ENCODE measurements around the gene COG4.

The COG4 gene

GRCh38 chr16:70570967-70571570 is 47.7 kb upstream of the COG4 start:
- Histone ChIP-seq H2AFZ (ENCODE audit: insufficient read depth, low read length, poor library complexity) (no peak overlapping the region), H4K8ac (ENCODE audit: low read depth, low read length) (no peak overlapping the region), H4K91ac (ENCODE audit: low read depth, low read length) (no peak overlapping the region), H2BK12ac (ENCODE audit: low read length) (no peak overlapping the region), H3K4me2 (ENCODE audit: low read length) (no peak overlapping the region), H2AK5ac (ENCODE audit: low read length) (no peak overlapping the region), H3K18ac (ENCODE audit: low read length) (no peak overlapping the region), H3K4ac (ENCODE audit: low read depth, low read length) (no peak overlapping the region), H3K9me3 (ENCODE audit: insufficient read depth, low read depth, low read length) (no peaks in the 10 kb centered on the region), H3K9ac (ENCODE audit: low read length) (no peak overlapping the region), H2BK5ac (ENCODE audit: low read depth, low read length, poor library complexity) (no peak overlapping the region), H3K79me1 (ENCODE audit: low read length) (no peaks in the 10 kb centered on the region), H3K27me3 (ENCODE audit: insufficient read depth, low read length) (no peaks in the 10 kb centered on the region), H3K79me2 (ENCODE audit: control insufficient read depth, insufficient read depth, low read length, poor library complexity) (no peaks in the 10 kb centered on the region), H3K14ac (ENCODE audit: low read length) (no peak overlapping the region), H3K27ac (ENCODE audit: low read depth, low read length) (no peak overlapping the region), H2BK120ac (ENCODE audit: insufficient read depth, low read length, poor library complexity) (no peak overlapping the region), H3K36me3 (ENCODE audit: control insufficient read depth in 1 of 2, insufficient read depth in 2 of 2, low read length in 2 of 2) (peaks cover 56 to 78% of the 10 kb centered on the region in 2 experiments), H3K4me1 (ENCODE audit: control insufficient read depth in 1 of 2, insufficient read depth in 2 of 2, low read length in 2 of 2) (peaks cover 3 to 4% of the 10 kb centered on the region in 2 experiments), H3K4me3 (ENCODE audit: low read depth, low read length) (no peak overlapping the region), H3K23ac (ENCODE audit: low read length) (no peak overlapping the region), H4K12ac (ENCODE audit: low read depth, low read length) (no peak overlapping the region)
- no CpG with 5 or more reads among the region's 10 CpGs for WGBS (ENCODE audit: extremely low coverage, insufficient coverage, insufficient read length)
- DNase-seq: no peak

- H3K4me1 ChIP-seq (ENCODE audit: control insufficient read depth in 1 of 2, insufficient read depth in 2 of 2, low read length in 2 of 2): peaks cover 3 to 4% of the 10 kb centered on the region in 2 experiments
- H3K36me3 ChIP-seq (ENCODE audit: control insufficient read depth in 1 of 2, insufficient read depth in 2 of 2, low read length in 2 of 2): peaks cover 59 to 82% of the 10 kb centered on the region in 2 experiments
- H2AK5ac ChIP-seq (ENCODE audit: low read length): no peak overlapping the region
- no peaks in the 10 kb centered on the region for H3K9me3 ChIP-seq (ENCODE audit: insufficient read depth, low read depth, low read length)
- no peak overlapping the region for H4K12ac ChIP-seq (ENCODE audit: low read depth, low read length)
- H3K27ac ChIP-seq (ENCODE audit: low read depth, low read length): no peak overlapping the region
- H3K14ac ChIP-seq (ENCODE audit: low read length): no peak overlapping the region
- H3K79me1 ChIP-seq (ENCODE audit: low read length): no peaks in the 10 kb centered on the region
- no peak for DNase-seq
- no CpG with 5 or more reads among the region's 6 CpGs for WGBS (ENCODE audit: extremely low coverage, insufficient coverage, insufficient read length)
- H3K27me3 ChIP-seq (ENCODE audit: insufficient read depth, low read length): no peaks in the 10 kb centered on the region
- H3K4me3 ChIP-seq (ENCODE audit: low read depth, low read length): no peak overlapping the region
- no peaks in the 10 kb centered on the region for H3K79me2 ChIP-seq (ENCODE audit: control insufficient read depth, insufficient read depth, low read length, poor library complexity)
- no peak overlapping the region for H3K18ac ChIP-seq (ENCODE audit: low read length)
- H3K4me2 ChIP-seq (ENCODE audit: low read length): no peak overlapping the region
- H3K4ac ChIP-seq (ENCODE audit: low read depth, low read length): no peak overlapping the region
- H4K91ac ChIP-seq (ENCODE audit: low read depth, low read length): no peak overlapping the region
- H2BK5ac ChIP-seq (ENCODE audit: low read depth, low read length, poor library complexity): no peak overlapping the region
- H2AFZ ChIP-seq (ENCODE audit: insufficient read depth, low read length, poor library complexity): no peak overlapping the region
- no peak overlapping the region for H3K9ac ChIP-seq (ENCODE audit: low read length)
- no peak overlapping the region for H2BK120ac ChIP-seq (ENCODE audit: insufficient read depth, low read length, poor library complexity)
- H2BK12ac ChIP-seq (ENCODE audit: low read length): no peak overlapping the region
- no peak overlapping the region for H4K8ac ChIP-seq (ENCODE audit: low read depth, low read length)
- H3K23ac ChIP-seq (ENCODE audit: low read length): no peak overlapping the region
Measured at GRCh38 chr16:70569752-70570151, 46.4 kb upstream of the COG4 start.

GRCh38 chr16:70568601-70569237 is 45.4 kb upstream of the COG4 start:
- no CpG with 5 or more reads among the region's 5 CpGs for WGBS (ENCODE audit: extremely low coverage, insufficient coverage, insufficient read length)

GRCh38 chr16:70565053-70565452 is 41.7 kb upstream of the COG4 start:
- Histone ChIP-seq H4K8ac (ENCODE audit: low read depth, low read length) (no peak overlapping the region), H3K9me3 (ENCODE audit: insufficient read depth, low read depth, low read length) (no peaks in the 10 kb centered on the region), H2BK12ac (ENCODE audit: low read length) (no peak overlapping the region), H3K4me2 (ENCODE audit: low read length) (no peak overlapping the region), H3K79me1 (ENCODE audit: low read length) (no peaks in the 10 kb centered on the region), H3K4me3 (ENCODE audit: low read depth, low read length) (no peak overlapping the region), H4K12ac (ENCODE audit: low read depth, low read length) (no peak overlapping the region), H4K91ac (ENCODE audit: low read depth, low read length) (no peak overlapping the region), H3K18ac (ENCODE audit: low read length) (no peak overlapping the region), H3K36me3 (ENCODE audit: control insufficient read depth in 1 of 2, insufficient read depth in 2 of 2, low read length in 2 of 2) (peaks cover 61 to 81% of the 10 kb centered on the region in 2 experiments), H2BK5ac (ENCODE audit: low read depth, low read length, poor library complexity) (no peak overlapping the region), H3K9ac (ENCODE audit: low read length) (no peak overlapping the region), H3K27me3 (ENCODE audit: insufficient read depth, low read length) (no peaks in the 10 kb centered on the region), H2BK120ac (ENCODE audit: insufficient read depth, low read length, poor library complexity) (no peak overlapping the region), H3K79me2 (ENCODE audit: control insufficient read depth, insufficient read depth, low read length, poor library complexity) (no peaks in the 10 kb centered on the region), H3K23ac (ENCODE audit: low read length) (no peak overlapping the region), H2AFZ (ENCODE audit: insufficient read depth, low read length, poor library complexity) (no peak overlapping the region), H2AK5ac (ENCODE audit: low read length) (no peak overlapping the region), H3K27ac (ENCODE audit: low read depth, low read length) (no peak overlapping the region), H3K4me1 (ENCODE audit: control insufficient read depth in 1 of 2, insufficient read depth in 2 of 2, low read length in 2 of 2) (no peaks in the 10 kb centered on the region), H3K14ac (ENCODE audit: low read length) (no peak overlapping the region), H3K4ac (ENCODE audit: low read depth, low read length) (no peak overlapping the region)
- DNase-seq: no peak
- WGBS (ENCODE audit: extremely low coverage, insufficient coverage, insufficient read length): no CpG with 5 or more reads among the region's 4 CpGs

More at GRCh38 chr16:70568601-70569237, 45.4 kb upstream of the COG4 start:
- peaks cover 62 to 83% of the 10 kb centered on the region in 2 experiments for H3K36me3 ChIP-seq (ENCODE audit: control insufficient read depth in 1 of 2, insufficient read depth in 2 of 2, low read length in 2 of 2)
- no peak overlapping the region for H2AK5ac ChIP-seq (ENCODE audit: low read length)
- H3K23ac ChIP-seq (ENCODE audit: low read length): no peak overlapping the region
- H3K27me3 ChIP-seq (ENCODE audit: insufficient read depth, low read length): no peaks in the 10 kb centered on the region
- H3K27ac ChIP-seq (ENCODE audit: low read depth, low read length): no peak overlapping the region
- H3K79me1 ChIP-seq (ENCODE audit: low read length): no peaks in the 10 kb centered on the region
- H4K8ac ChIP-seq (ENCODE audit: low read depth, low read length): no peak overlapping the region
- no peak overlapping the region for H4K91ac ChIP-seq (ENCODE audit: low read depth, low read length)
- no peak overlapping the region for H2AFZ ChIP-seq (ENCODE audit: insufficient read depth, low read length, poor library complexity)
- H2BK5ac ChIP-seq (ENCODE audit: low read depth, low read length, poor library complexity): no peak overlapping the region
- H2BK120ac ChIP-seq (ENCODE audit: insufficient read depth, low read length, poor library complexity): no peak overlapping the region
- peaks cover 1 to 3% of the 10 kb centered on the region in 2 experiments for H3K4me1 ChIP-seq (ENCODE audit: control insufficient read depth in 1 of 2, insufficient read depth in 2 of 2, low read length in 2 of 2)
- H3K4me2 ChIP-seq (ENCODE audit: low read length): no peak overlapping the region
- no peak overlapping the region for H4K12ac ChIP-seq (ENCODE audit: low read depth, low read length)
- H3K9ac ChIP-seq (ENCODE audit: low read length): no peak overlapping the region
- H2BK12ac ChIP-seq (ENCODE audit: low read length): no peak overlapping the region
- no peak for DNase-seq
- no peak overlapping the region for H3K4me3 ChIP-seq (ENCODE audit: low read depth, low read length)
- H3K14ac ChIP-seq (ENCODE audit: low read length): no peak overlapping the region
- H3K18ac ChIP-seq (ENCODE audit: low read length): no peak overlapping the region
- no peaks in the 10 kb centered on the region for H3K9me3 ChIP-seq (ENCODE audit: insufficient read depth, low read depth, low read length)
- H3K4ac ChIP-seq (ENCODE audit: low read depth, low read length): no peak overlapping the region
- no peaks in the 10 kb centered on the region for H3K79me2 ChIP-seq (ENCODE audit: control insufficient read depth, insufficient read depth, low read length, poor library complexity)
